Heart left ventricle (tissue), 16 donors: ENCODE data around the gene ADRB1. TPM values are rescaled to one million over a fixed set of nuclear protein-coding genes. Genes with fewer than 3 reads are reported as not detected.

Experiments used
- ATAC-seq, 4 donors: fragments of 200-7000 bp; cut with Tn5 transposase; one replicate each; pipeline ENCODE4 v1.9.1; 2020 to 2022; ENCODE audit warnings: moderate library complexity in 4 of 4, mild to moderate bottlenecking in 3 of 4, moderate number of reproducible peaks in 1 of 4
- DNase-seq, 5 donors: peaks; one replicate each; pipeline ENCODE4 v3.0.0-alpha.2; 2020
- H3K27ac ChIP-seq, 12 donors: fragments of 200-600 bp; sonication (generic) in 4 of 12; one replicate each; pipeline versions ENCODE4 v1.5.0 to v1.8.0; 2016 to 2022; ENCODE audit warnings: mild to moderate bottlenecking in 2 of 12
- H3K27me3 ChIP-seq, 9 donors: fragments of 200-600 bp; sonication (generic) in 2 of 9; one replicate each; pipeline versions ENCODE4 v1.5.1 to v1.8.0; 2016 to 2022; ENCODE audit warnings: mild to moderate bottlenecking in 3 of 9
- H3K36me3 ChIP-seq, 9 donors: fragments of 200-600 bp; sonication (generic) in 2 of 9; one replicate each; pipeline versions ENCODE4 v1.5.0 to v1.8.0; 2018 to 2022; ENCODE audit warnings: mild to moderate bottlenecking in 2 of 9
- H3K4me1 ChIP-seq, 12 donors: fragments of 200-600 bp; sonication (generic) in 4 of 12; one replicate each; pipeline versions ENCODE4 v1.5.0 to v1.8.0; 2016 to 2022; ENCODE audit warnings: mild to moderate bottlenecking in 3 of 12
- H3K4me3 ChIP-seq, 12 donors: fragments of 200-600 bp; sonication (generic) in 4 of 12; one replicate each; pipeline versions ENCODE4 v1.5.0 to v1.8.0; 2017 to 2022; ENCODE audit warnings: mild to moderate bottlenecking in 9 of 12, moderate library complexity in 4 of 12
- H3K9me3 ChIP-seq, 12 donors: fragments of 200-600 bp; sonication (generic) in 4 of 12; one replicate each; pipeline versions ENCODE4 v1.5.0 to v1.8.0; 2016 to 2022; ENCODE audit warnings: mild to moderate bottlenecking in 1 of 12
- POLR2A ChIP-seq, 2 donors: fragments of 450-650 bp; IDR thresholded peaks; one replicate each; pipeline ENCODE4 v1.6.1; 2017; ENCODE audit warnings: antibody characterized with exemption in 2 of 2, mild to moderate bottlenecking in 2 of 2, moderate library complexity in 2 of 2
- WGBS, 4 donors: extraction: QIAGEN DNeasy Blood & Tissue Kit in 2 of 4; methylation state at CpG; one replicate each; pipeline versions ENCODE4 v1.1.5 to v1.1.7; 2013 to 2018; 5-methylcytosine and 5-hydroxymethylcytosine counted together
- intact Hi-C, 10 donors: fragments of 100-400 bp; cut with DNase I; formaldehyde crosslinking; loops; one replicate each; pipeline versions ENCODE4 v1.11.1 to v1.14.2; 2022
- polyA plus RNA-seq, 2 donors: library from polyadenylated mRNA; stranded (reverse); fragments of 200-250 nt; gene quantifications; one replicate each; pipeline ENCODE4 v1.2.3, GENCODE V29; 2013
- total RNA-seq, 9 donors: library from RNA; depleted of rRNA in 2 of 9; stranded (reverse); fragments of >200 nt in 2 of 9; fragmentation: NEBNext Ultra II Directional in 3 of 9; extraction: Animal tissue kit (Norgen Biotek cat#: 25700) in 3 of 9; gene quantifications; one replicate each; pipeline versions ENCODE4 v1.1.0 to v1.2.4, GENCODE V29; 2016 to 2023
- TF ChIP-seq, protein P1 (sequence below), 12 donors: fragments of 200-600 bp; sonication (generic) in 4 of 12; IDR thresholded peaks; one replicate each; pipeline versions ENCODE4 v1.5.0 to v1.8.0; 2018 to 2022; ENCODE audit warnings: antibody characterized with exemption in 12 of 12, mild to moderate bottlenecking in 5 of 12
- donor health status: ischemic (EF 13 %, LVEDD 7.1; RV severe dilation, severe dysfunction).
- donor health status: healthy with polysubstance abuse.
- donor health status: DM: no; HTN: yes; CAD: no.
- donor health status: DM: no; HTN: no; CAD: no.
- donor health status: ischemic (EF 25% LVEDD 6.9; RV normal size, moderate dysfunction).
- donor health status: ischemic (EF 25% LVEDD 5.7; RV mildly dilated, moderate dysfunction).
- donor health status: healthy.
- donor health status: DM: yes; HTN: yes; CAD: no.
- donor health status: ischemic (EF 35%, LVEDD 5.7; RV mildly dilated, moderate dysfunction).
- donor health status: nonischemic (EF 11% LVEDD 7.7; RV severe dilation, severe dysfunction).
- donor health status: DM: yes; HTN: yes; CAD: no.
- donor health status: PGD.
- donor health status: ischemic (EF 29% LVEDD 5.4; RV normal size, mild dysfunction).
- donor health status: nonischemic (EF 23%, LVEDD 6.1; RV moderate dilation, normal function).

Gene ADRB1
- total and polyA plus RNA-seq, 11 donors: 7.3 to 115 (median 59.4) TPM

DNA sequence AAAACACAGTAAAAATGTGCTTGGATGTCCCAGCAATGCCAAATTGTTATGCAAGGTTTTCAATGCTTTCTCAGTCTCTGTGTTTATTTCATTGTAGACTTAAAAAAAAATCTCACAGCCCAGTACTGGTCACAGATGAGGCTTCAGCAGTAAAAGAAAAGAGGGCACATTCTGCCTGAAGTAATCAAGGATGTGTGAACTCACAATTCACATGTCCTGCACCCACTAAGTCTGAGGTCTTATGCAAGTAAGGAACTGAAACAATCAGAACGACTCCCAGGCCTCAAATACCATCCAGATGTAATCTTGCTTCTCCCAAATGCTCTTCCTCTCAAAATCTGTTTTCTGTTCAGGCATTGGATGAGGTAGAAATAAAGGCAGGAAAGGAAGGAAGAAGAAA, 33.7 kb downstream of the ADRB1 start:
- H3K4me1 ChIP-seq: peaks cover 0 to 7% (median 0%) of the 10 kb centered on the region in 12 donors
- no peaks in the 10 kb centered on the region for H3K9me3 ChIP-seq
- no peak overlapping the region for H3K4me3 ChIP-seq
- no peak for ATAC-seq
- WGBS, 4 donors: 66 to 86% (median 73%) methylated on average over 1 of the region's 1 CpG
- intact Hi-C loops: no loop called here
- no peaks in the 10 kb centered on the region for H3K27me3 ChIP-seq
- DNase-seq: no peak
- H3K27ac ChIP-seq: no peak overlapping the region
- no peaks in the 10 kb centered on the region for H3K36me3 ChIP-seq
- TF ChIP-seq POLR2A (IDR thresholded peaks at IDR 0.05): no peak
- TF ChIP-seq, protein P1, sequence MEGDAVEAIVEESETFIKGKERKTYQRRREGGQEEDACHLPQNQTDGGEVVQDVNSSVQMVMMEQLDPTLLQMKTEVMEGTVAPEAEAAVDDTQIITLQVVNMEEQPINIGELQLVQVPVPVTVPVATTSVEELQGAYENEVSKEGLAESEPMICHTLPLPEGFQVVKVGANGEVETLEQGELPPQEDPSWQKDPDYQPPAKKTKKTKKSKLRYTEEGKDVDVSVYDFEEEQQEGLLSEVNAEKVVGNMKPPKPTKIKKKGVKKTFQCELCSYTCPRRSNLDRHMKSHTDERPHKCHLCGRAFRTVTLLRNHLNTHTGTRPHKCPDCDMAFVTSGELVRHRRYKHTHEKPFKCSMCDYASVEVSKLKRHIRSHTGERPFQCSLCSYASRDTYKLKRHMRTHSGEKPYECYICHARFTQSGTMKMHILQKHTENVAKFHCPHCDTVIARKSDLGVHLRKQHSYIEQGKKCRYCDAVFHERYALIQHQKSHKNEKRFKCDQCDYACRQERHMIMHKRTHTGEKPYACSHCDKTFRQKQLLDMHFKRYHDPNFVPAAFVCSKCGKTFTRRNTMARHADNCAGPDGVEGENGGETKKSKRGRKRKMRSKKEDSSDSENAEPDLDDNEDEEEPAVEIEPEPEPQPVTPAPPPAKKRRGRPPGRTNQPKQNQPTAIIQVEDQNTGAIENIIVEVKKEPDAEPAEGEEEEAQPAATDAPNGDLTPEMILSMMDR (IDR thresholded peaks at IDR 0.05): no peak

DNA sequence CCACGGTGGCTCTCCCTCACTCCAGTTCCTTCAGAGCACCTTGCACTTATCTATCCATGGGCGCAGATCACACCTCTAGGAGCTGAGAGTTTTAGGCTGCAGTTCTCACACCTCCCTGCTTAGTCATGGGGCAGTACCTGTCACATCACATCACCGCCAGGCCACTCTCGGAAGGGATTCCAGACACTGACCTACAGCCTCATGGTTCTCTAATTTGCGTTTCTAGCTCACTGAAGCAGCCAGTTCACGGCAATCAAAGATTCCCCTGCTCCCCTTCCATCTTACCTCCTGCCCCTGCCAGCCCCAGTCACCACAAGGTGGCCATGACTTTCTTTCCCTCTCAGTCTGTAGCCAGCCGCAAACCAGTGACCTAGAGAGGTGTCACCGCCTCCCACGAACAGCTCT, 34.2 kb downstream of the ADRB1 start:
- Histone ChIP-seq H3K9me3 (no peaks in the 10 kb centered on the region), H3K27ac (peak overlapping the region in 1 of 12 donors; percentile 7), H3K4me1 (peaks cover 0 to 7% (median 0%) of the 10 kb centered on the region in 12 donors), H3K4me3 (no peak overlapping the region), H3K27me3 (no peaks in the 10 kb centered on the region), H3K36me3 (no peaks in the 10 kb centered on the region)
- intact Hi-C loops: no loop called here
- 70 to 78% (median 77%) methylated on average over 9 of the region's 9 CpGs for WGBS, 4 donors
- no peak for TF ChIP-seq POLR2A (IDR thresholded peaks at IDR 0.05)
- TF ChIP-seq, protein P1 (IDR thresholded peaks at IDR 0.05): peak in 1 of 12 donors; percentile 14
- ATAC-seq: peak in 3 of 4 donors; percentile 56 to 68 (median 62)
- DNase-seq: peak in 1 of 5 donors; percentile 28

DNA sequence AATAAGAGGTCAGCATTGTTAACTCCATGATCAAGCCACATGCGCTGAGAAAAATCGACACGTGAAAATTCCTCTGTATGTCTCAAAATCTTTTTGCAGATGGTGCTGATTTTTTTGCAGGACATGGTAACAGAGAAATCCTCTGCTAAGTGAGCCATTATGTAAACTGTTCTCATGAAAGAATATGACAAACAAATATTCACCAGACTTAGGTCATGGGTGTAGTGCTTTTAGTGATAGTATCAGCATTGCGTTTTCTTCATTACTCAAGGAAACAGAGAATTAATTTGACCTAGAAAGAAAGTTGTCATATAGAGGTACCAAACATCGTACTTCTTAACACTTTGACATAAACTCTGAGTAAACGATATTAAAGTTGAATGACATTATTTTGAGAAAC, 34.7 kb downstream of the ADRB1 start:
- Histone ChIP-seq H3K9me3 (no peaks in the 10 kb centered on the region), H3K4me3 (no peak overlapping the region), H3K4me1 (peaks cover 0 to 7% (median 0%) of the 10 kb centered on the region in 12 donors), H3K36me3 (no peaks in the 10 kb centered on the region), H3K27me3 (no peaks in the 10 kb centered on the region), H3K27ac (peak overlapping the region in 1 of 12 donors; percentile 7)
- ATAC-seq (no peak), DNase-seq (no peak)
- 82 to 89% (median 86%) methylated on average over 6 of the region's 6 CpGs for WGBS, 4 donors
- TF ChIP-seq, protein P1 (IDR thresholded peaks at IDR 0.05): no peak
- no peak for TF ChIP-seq POLR2A (IDR thresholded peaks at IDR 0.05)
- intact Hi-C loops: no loop called here

DNA sequence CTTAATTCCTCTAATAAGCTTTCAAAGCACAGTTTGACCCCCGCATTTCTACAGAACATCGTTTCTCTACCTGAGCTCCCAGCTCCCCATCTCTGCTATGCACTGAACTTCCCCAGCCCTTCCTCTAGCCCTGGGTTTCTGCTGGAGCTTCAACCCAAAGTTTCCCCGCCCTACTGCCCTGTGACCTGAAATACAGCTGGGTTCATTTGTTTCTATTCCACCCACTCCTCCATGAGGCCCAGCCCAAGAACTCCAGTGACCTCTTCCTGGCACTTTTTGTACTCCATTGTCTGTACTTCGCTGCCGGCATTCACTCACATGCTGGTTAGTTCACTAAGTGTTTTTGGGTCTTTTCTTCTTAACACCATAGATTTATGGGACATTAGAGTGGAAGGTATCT, 35.8 kb downstream of the ADRB1 start:
- TF ChIP-seq, protein P1 (IDR thresholded peaks at IDR 0.05): no peak
- TF ChIP-seq POLR2A (IDR thresholded peaks at IDR 0.05): no peak
- intact Hi-C loops: no loop called here
- DNase-seq (no peak), ATAC-seq (no peak)
- Histone ChIP-seq H3K4me1 (no peaks in the 10 kb centered on the region), H3K27me3 (no peaks in the 10 kb centered on the region), H3K4me3 (no peak overlapping the region), H3K9me3 (no peaks in the 10 kb centered on the region), H3K27ac (no peak overlapping the region), H3K36me3 (no peaks in the 10 kb centered on the region)
- 77 to 91% (median 86%) methylated on average over 5 of the region's 5 CpGs for WGBS, 4 donors
